ENCODE results near the gene STRC. TPM values are rescaled to one million over a fixed set of nuclear protein-coding genes. Genes with fewer than 3 reads are reported as not detected.
"Not testable (repeated sequence)": the region's sequence is repeated elsewhere in the genome, so short reads cannot be mapped to it uniquely, and the experiment has no call there.

STRC gene
- total and polyA plus RNA-seq, 2 experiments from 2014 or later, result under 0.01 to 0.08 TPM

GRCh38 chr15:43602233-43602632 is 16.4 kb downstream of the STRC start:
- H3K9me2 ChIP-seq (ENCODE audit: insufficient read depth); H2AFZ ChIP-seq; H3K4me1 ChIP-seq (ENCODE audit: insufficient read depth); in situ Hi-C loops (cut with MboI); DNase-seq; H3F3A ChIP-seq (ENCODE audit: insufficient read depth); H3K9ac ChIP-seq; H3K27me3 ChIP-seq (replicated peaks; ENCODE audit: insufficient read depth); H4K20me1 ChIP-seq (ENCODE audit: insufficient read depth); H3K4me2 ChIP-seq (ENCODE audit: unreplicated experiment); H3K79me2 ChIP-seq (ENCODE audit: insufficient read depth); H3K36me3 ChIP-seq (ENCODE audit: low read depth); H3K9me3 ChIP-seq (ENCODE audit: low read depth); H3K4me3 ChIP-seq; H3K27ac ChIP-seq: not testable (repeated sequence)
- 71 to 76% methylated on average over 6 of the region's 6 CpGs for WGBS, 2 experiments (ENCODE audit: low coverage in 1 of 2, low lambda C conversion rate in 2 of 2, missing lambda C conversion rate in 2 of 2)

- H3K9me2 ChIP-seq (ENCODE audit: insufficient read depth); H4K20me1 ChIP-seq (ENCODE audit: insufficient read depth); H3K4me1 ChIP-seq (ENCODE audit: insufficient read depth); H3K4me2 ChIP-seq (ENCODE audit: unreplicated experiment); in situ Hi-C loops (cut with MboI); H2AFZ ChIP-seq; DNase-seq; H3K4me3 ChIP-seq; H3K27ac ChIP-seq; H3K79me2 ChIP-seq (ENCODE audit: insufficient read depth); H3K27me3 ChIP-seq (replicated peaks; ENCODE audit: insufficient read depth); H3K36me3 ChIP-seq (ENCODE audit: low read depth); H3F3A ChIP-seq (ENCODE audit: insufficient read depth); H3K9ac ChIP-seq; H3K9me3 ChIP-seq (ENCODE audit: low read depth): not testable (repeated sequence)
- WGBS, 2 experiments (ENCODE audit: low coverage in 1 of 2, low lambda C conversion rate in 2 of 2, missing lambda C conversion rate in 2 of 2), result no CpG with 5 or more reads among the region's 2 CpGs
Observed at GRCh38 chr15:43600200-43600599, 18.4 kb downstream of the STRC start.

- 68 to 69% methylated on average over 5 to 6 of the region's 6 CpGs for WGBS, 2 experiments (ENCODE audit: low coverage in 1 of 2, low lambda C conversion rate in 2 of 2, missing lambda C conversion rate in 2 of 2)
- in situ Hi-C loops (cut with MboI); H3K27ac ChIP-seq; H3K9ac ChIP-seq; H3K9me2 ChIP-seq (ENCODE audit: insufficient read depth); H4K20me1 ChIP-seq (ENCODE audit: insufficient read depth); H3K79me2 ChIP-seq (ENCODE audit: insufficient read depth); H3K4me2 ChIP-seq (ENCODE audit: unreplicated experiment); H3F3A ChIP-seq (ENCODE audit: insufficient read depth); H3K4me3 ChIP-seq; H3K36me3 ChIP-seq (ENCODE audit: low read depth); H3K27me3 ChIP-seq (replicated peaks; ENCODE audit: insufficient read depth); H2AFZ ChIP-seq; DNase-seq; H3K9me3 ChIP-seq (ENCODE audit: low read depth); H3K4me1 ChIP-seq (ENCODE audit: insufficient read depth): not testable (repeated sequence)
Observed at GRCh38 chr15:43599131-43599530, 19.5 kb downstream of the STRC start.

GRCh38 chr15:43593328-43594190 is 25.0 kb downstream of the STRC start, which contains the start of gene CKMT1B:
Gene CKMT1B, plus strand, starts transcription at chr15:43594027. Its CDS starts 192 bp downstream, at chr15:43594219.
- H3K9me3 ChIP-seq (ENCODE audit: low read depth); H3K9me2 ChIP-seq (ENCODE audit: insufficient read depth); in situ Hi-C loops (cut with MboI); H3F3A ChIP-seq (ENCODE audit: insufficient read depth); H3K79me2 ChIP-seq (ENCODE audit: insufficient read depth); DNase-seq; H3K27me3 ChIP-seq (replicated peaks; ENCODE audit: insufficient read depth); H3K4me3 ChIP-seq; H3K4me2 ChIP-seq (ENCODE audit: unreplicated experiment); H3K27ac ChIP-seq; H3K4me1 ChIP-seq (ENCODE audit: insufficient read depth); H4K20me1 ChIP-seq (ENCODE audit: insufficient read depth); H3K36me3 ChIP-seq (ENCODE audit: low read depth); H2AFZ ChIP-seq; H3K9ac ChIP-seq: not testable (repeated sequence)
- WGBS, 2 experiments (ENCODE audit: low coverage in 1 of 2, low lambda C conversion rate in 2 of 2, missing lambda C conversion rate in 2 of 2), result no CpG with 5 or more reads among the region's 43 CpGs

GRCh38 chr15:43592841-43593240 is 25.8 kb downstream of the STRC start:
- WGBS, 2 experiments (ENCODE audit: low coverage in 1 of 2, low lambda C conversion rate in 2 of 2, missing lambda C conversion rate in 2 of 2), result 0 to 3% methylated on average over 4 of the region's 8 CpGs
- H3K9ac ChIP-seq; in situ Hi-C loops (cut with MboI); H3K36me3 ChIP-seq (ENCODE audit: low read depth); H2AFZ ChIP-seq; H3K27ac ChIP-seq; H3K79me2 ChIP-seq (ENCODE audit: insufficient read depth); H4K20me1 ChIP-seq (ENCODE audit: insufficient read depth); H3K9me2 ChIP-seq (ENCODE audit: insufficient read depth); H3K9me3 ChIP-seq (ENCODE audit: low read depth); H3K4me1 ChIP-seq (ENCODE audit: insufficient read depth); H3F3A ChIP-seq (ENCODE audit: insufficient read depth); H3K27me3 ChIP-seq (replicated peaks; ENCODE audit: insufficient read depth); H3K4me2 ChIP-seq (ENCODE audit: unreplicated experiment); DNase-seq; H3K4me3 ChIP-seq: not testable (repeated sequence)

- no CpG with 5 or more reads among the region's 54 CpGs for WGBS, 2 experiments (ENCODE audit: low coverage in 1 of 2, low lambda C conversion rate in 2 of 2, missing lambda C conversion rate in 2 of 2)
- not testable (repeated sequence) for H3K4me3 ChIP-seq
Observed at GRCh38 chr15:43589778-43590466, 28.7 kb downstream of the STRC start, which contains the start of gene PPIP5K1. Gene PPIP5K1, minus strand, starts transcription at chr15:43590208. Its CDS starts 5,704 bp downstream, at chr15:43584504.

GRCh38 chr15:43574607-43575006 is 44.0 kb downstream of the STRC start:
- H3K4me3 ChIP-seq; H3K27me3 ChIP-seq (replicated peaks; ENCODE audit: insufficient read depth); H3F3A ChIP-seq (ENCODE audit: insufficient read depth); H3K9me2 ChIP-seq (ENCODE audit: insufficient read depth); H3K4me2 ChIP-seq (ENCODE audit: unreplicated experiment); H3K36me3 ChIP-seq (ENCODE audit: low read depth); H2AFZ ChIP-seq; H4K20me1 ChIP-seq (ENCODE audit: insufficient read depth); H3K4me1 ChIP-seq (ENCODE audit: insufficient read depth); H3K27ac ChIP-seq; H3K9me3 ChIP-seq (ENCODE audit: low read depth); H3K9ac ChIP-seq; DNase-seq; in situ Hi-C loops (cut with MboI); H3K79me2 ChIP-seq (ENCODE audit: insufficient read depth): not testable (repeated sequence)
- whole genome bisulfite sequencing, 2 experiments (ENCODE audit: low coverage in 1 of 2, low lambda C conversion rate in 2 of 2, missing lambda C conversion rate in 2 of 2), result no CpG with 5 or more reads among the region's 1 CpG

More at GRCh38 chr15:43589778-43590466, 28.7 kb downstream of the STRC start, which contains the start of gene PPIP5K1:
- H3K9ac ChIP-seq; H3K27me3 ChIP-seq (replicated peaks; ENCODE audit: insufficient read depth); H3K36me3 ChIP-seq (ENCODE audit: low read depth); H4K20me1 ChIP-seq (ENCODE audit: insufficient read depth); in situ Hi-C loops (cut with MboI); H3F3A ChIP-seq (ENCODE audit: insufficient read depth); H3K4me2 ChIP-seq (ENCODE audit: unreplicated experiment); DNase-seq; H3K4me1 ChIP-seq (ENCODE audit: insufficient read depth); H3K27ac ChIP-seq; H2AFZ ChIP-seq; H3K9me3 ChIP-seq (ENCODE audit: low read depth); H3K79me2 ChIP-seq (ENCODE audit: insufficient read depth); H3K9me2 ChIP-seq (ENCODE audit: insufficient read depth): not testable (repeated sequence)
